ENCODE measurements around the gene MIA.

- no peak for TF ChIP-seq POLR2A (IDR thresholded peaks at IDR 0.05; ENCODE audit: low read length)
- TF ChIP-seq GATA1 (IDR thresholded peaks at IDR 0.05; ENCODE audit: low read depth, low read length) = no peak
Measured at GRCh38 chr19:40810160-40810559, 34.8 kb downstream of the MIA start.

Data from erythroblast (primary cell).